Activated naive CD4-positive, alpha-beta T cell treated with anti-CD3 and anti-CD28 coated beads for 36 hours (primary cell): ENCODE data around the gene PICALM. TPM values are rescaled to one million over a fixed set of nuclear protein-coding genes. Genes with fewer than 3 reads are reported as not detected.
"Not testable (repeated sequence)": the region's sequence is repeated elsewhere in the genome, so short reads cannot be mapped to it uniquely, and the experiment has no call there.

Experiments
- CTCF ChIA-PET: fragments of 350-600 bp; sonication (Branson Sonifier 250); formaldehyde crosslinking; loops from one replicate; lab custom pipeline; 2021; ENCODE audit warnings: antibody characterized with exemption; lab: Charles Lee
- DNase-seq: peaks from one replicate; pipeline ENCODE4 v3.0.0-alpha.2; 2020
- H3K27ac Mint-ChIP-seq: one replicate; pipeline ENCODE4 v1.8.0; 2021; ENCODE audit warnings: mild to moderate bottlenecking, mixed read lengths
- H3K27me3 Mint-ChIP-seq: one replicate; pipeline ENCODE4 v1.8.0; 2021; ENCODE audit warnings: low read depth, mixed read lengths
- H3K36me3 Mint-ChIP-seq: one replicate; pipeline ENCODE4 v1.8.0; 2021; ENCODE audit warnings: low read depth, mixed read lengths
- H3K4me1 Mint-ChIP-seq: one replicate; pipeline ENCODE4 v1.8.0; 2021; ENCODE audit warnings: low read depth, mixed read lengths
- H3K4me3 Mint-ChIP-seq: one replicate; pipeline ENCODE4 v1.8.0; 2021; ENCODE audit warnings: mild to moderate bottlenecking, moderate library complexity, mixed read lengths
- H3K9me3 Mint-ChIP-seq: one replicate; pipeline ENCODE4 v1.8.0; 2021; ENCODE audit warnings: mixed read lengths
- intact Hi-C: fragments of 100-400 bp; cut with micrococcal nuclease; formaldehyde crosslinking; loops from one replicate; pipeline ENCODE4 v1.15.1; 2023
- total RNA-seq, 2 experiments: library from RNA; stranded (reverse); gene quantifications; one replicate each; pipeline ENCODE4 v1.2.3, GENCODE V29; 2021

Gene PICALM
- total RNA-seq, 2 experiments from 2014 or later = 38.6 to 42.3 TPM

GRCh38 chr11:86105601-86106000, 36.7 kb upstream of the PICALM start:
- H3K4me1 Mint-ChIP-seq, H3K27me3 Mint-ChIP-seq, H3K4me3 Mint-ChIP-seq, H3K27ac Mint-ChIP-seq, H3K9me3 Mint-ChIP-seq, intact Hi-C loops, DNase-seq, CTCF ChIA-PET, H3K36me3 Mint-ChIP-seq: not testable (repeated sequence)

- Mint-ChIP-seq H3K4me1 (peaks cover 3% of the 10 kb centered on the region), H3K9me3 (no peaks in the 10 kb centered on the region), H3K36me3 (peaks cover 2% of the 10 kb centered on the region), H3K27ac (no peak overlapping the region), H3K27me3 (peaks cover 4% of the 10 kb centered on the region), H3K4me3 (no peak overlapping the region)
- no peak for DNase-seq
- intact Hi-C loops = no loop called here
- CTCF ChIA-PET = interaction anchor here (1.3 kb wide), 1 partner anchor 13 kb away, joined by 4 read pairs; no protein-coding TSS in a partner anchor
These were observed 34.9 kb upstream of the PICALM start for GRCh38 chr11:86103808-86104207.

- Mint-ChIP-seq H3K27ac (no peak overlapping the region), H3K9me3 (no peaks in the 10 kb centered on the region), H3K4me1 (no peaks in the 10 kb centered on the region), H3K4me3 (no peak overlapping the region), H3K36me3 (peaks cover 2% of the 10 kb centered on the region), H3K27me3 (peaks cover 4% of the 10 kb centered on the region)
- intact Hi-C loops = no loop called here
- DNase-seq = no peak
- CTCF ChIA-PET = interaction anchor here (0.6 to 1.5 kb wide), 3 partner anchors 15 to 92 kb away, joined by 3 to 8 read pairs (median 3); no protein-coding TSS in a partner anchor
These were observed 33.1 kb upstream of the PICALM start for GRCh38 chr11:86101941-86102407.

GRCh38 chr11:86101493-86101892, 32.6 kb upstream of the PICALM start:
- Mint-ChIP-seq H3K36me3 (peaks cover 2% of the 10 kb centered on the region), H3K4me3 (no peak overlapping the region), H3K9me3 (no peaks in the 10 kb centered on the region), H3K27me3 (peaks cover 4% of the 10 kb centered on the region), H3K4me1 (no peaks in the 10 kb centered on the region), H3K27ac (no peak overlapping the region)
- CTCF ChIA-PET = interaction anchor here (0.6 to 1.5 kb wide), 5 partner anchors 15 to 92 kb away, joined by 3 to 8 read pairs (median 3); no protein-coding TSS in a partner anchor
- no peak for DNase-seq
- intact Hi-C loops = no loop called here

GRCh38 chr11:86099874-86100273, 31.0 kb upstream of the PICALM start:
- Mint-ChIP-seq H3K4me3 (no peak overlapping the region), H3K36me3 (peaks cover 2% of the 10 kb centered on the region), H3K27me3 (peaks cover 4% of the 10 kb centered on the region), H3K27ac (no peak overlapping the region), H3K4me1 (no peaks in the 10 kb centered on the region), H3K9me3 (no peaks in the 10 kb centered on the region)
- intact Hi-C loops = no loop called here
- DNase-seq = no peak
- CTCF ChIA-PET = no interaction called here

- Mint-ChIP-seq H3K27me3 (peaks cover 4% of the 10 kb centered on the region), H3K4me1 (no peaks in the 10 kb centered on the region), H3K27ac (no peak overlapping the region), H3K36me3 (no peaks in the 10 kb centered on the region), H3K4me3 (no peak overlapping the region), H3K9me3 (no peaks in the 10 kb centered on the region)
- CTCF ChIA-PET = no interaction called here
- intact Hi-C loops = no loop called here
- DNase-seq = no peak
These were observed 29.1 kb upstream of the PICALM start for GRCh38 chr11:86097980-86098379.

GRCh38 chr11:86091566-86091965, 22.7 kb upstream of the PICALM start:
- no peak for DNase-seq
- CTCF ChIA-PET = no interaction called here
- H3K4me1 Mint-ChIP-seq = no peaks in the 10 kb centered on the region
- H3K9me3 Mint-ChIP-seq = no peaks in the 10 kb centered on the region
- H3K27ac Mint-ChIP-seq = no peak overlapping the region
- intact Hi-C loops = no loop called here
- H3K36me3 Mint-ChIP-seq = no peaks in the 10 kb centered on the region
- peaks cover 11% of the 10 kb centered on the region for H3K27me3 Mint-ChIP-seq
- H3K4me3 Mint-ChIP-seq = no peak overlapping the region

- Mint-ChIP-seq H3K36me3 (no peaks in the 10 kb centered on the region), H3K4me3 (no peak overlapping the region), H3K27me3 (peaks cover 13% of the 10 kb centered on the region), H3K4me1 (no peaks in the 10 kb centered on the region), H3K27ac (no peak overlapping the region), H3K9me3 (no peaks in the 10 kb centered on the region)
- no peak for DNase-seq
- intact Hi-C loops = no loop called here
- CTCF ChIA-PET = no interaction called here
These were observed 22.2 kb upstream of the PICALM start for GRCh38 chr11:86091086-86091485.

GRCh38 chr11:86089659-86090058, 20.8 kb upstream of the PICALM start:
- no peaks in the 10 kb centered on the region for H3K9me3 Mint-ChIP-seq
- no peaks in the 10 kb centered on the region for H3K4me1 Mint-ChIP-seq
- no peak overlapping the region for H3K27ac Mint-ChIP-seq
- intact Hi-C loops = no loop called here
- no peak for DNase-seq
- no peak overlapping the region for H3K4me3 Mint-ChIP-seq
- CTCF ChIA-PET = no interaction called here
- H3K36me3 Mint-ChIP-seq = no peaks in the 10 kb centered on the region
- H3K27me3 Mint-ChIP-seq = peaks cover 13% of the 10 kb centered on the region

GRCh38 chr11:86087688-86088087, 18.8 kb upstream of the PICALM start:
- intact Hi-C loops, H3K4me1 Mint-ChIP-seq, DNase-seq, CTCF ChIA-PET, H3K9me3 Mint-ChIP-seq, H3K4me3 Mint-ChIP-seq, H3K36me3 Mint-ChIP-seq, H3K27ac Mint-ChIP-seq: not testable (repeated sequence)
- H3K27me3 Mint-ChIP-seq = peaks cover 13% of the 10 kb centered on the region

GRCh38 chr11:86087256-86087655, 18.4 kb upstream of the PICALM start:
- H3K27ac Mint-ChIP-seq = no peak overlapping the region
- DNase-seq = no peak
- CTCF ChIA-PET = no interaction called here
- intact Hi-C loops = no loop called here
- H3K9me3 Mint-ChIP-seq = no peaks in the 10 kb centered on the region
- H3K4me1 Mint-ChIP-seq = no peaks in the 10 kb centered on the region
- no peaks in the 10 kb centered on the region for H3K36me3 Mint-ChIP-seq
- peaks cover 13% of the 10 kb centered on the region for H3K27me3 Mint-ChIP-seq
- H3K4me3 Mint-ChIP-seq = no peak overlapping the region

GRCh38 chr11:86081455-86081854, 12.6 kb upstream of the PICALM start:
- DNase-seq = no peak
- Mint-ChIP-seq H3K9me3 (no peaks in the 10 kb centered on the region), H3K27ac (no peak overlapping the region), H3K27me3 (peaks cover under 1% of the 10 kb centered on the region), H3K36me3 (no peaks in the 10 kb centered on the region), H3K4me3 (no peak overlapping the region), H3K4me1 (no peaks in the 10 kb centered on the region)
- CTCF ChIA-PET = interaction anchor here (0.7 kb wide), 1 partner anchor 140 kb away, joined by 3 read pairs; no protein-coding TSS in a partner anchor
- intact Hi-C loops = no loop called here

- H3K27me3 Mint-ChIP-seq = no peaks in the 10 kb centered on the region
These were observed 10.5 kb upstream of the PICALM start for GRCh38 chr11:86079421-86079820.

More at GRCh38 chr11:86079421-86079820, 10.5 kb upstream of the PICALM start:
- no peak overlapping the region for H3K4me3 Mint-ChIP-seq
- no peaks in the 10 kb centered on the region for H3K36me3 Mint-ChIP-seq
- no peaks in the 10 kb centered on the region for H3K4me1 Mint-ChIP-seq
- no peaks in the 10 kb centered on the region for H3K9me3 Mint-ChIP-seq
- CTCF ChIA-PET = no interaction called here
- H3K27ac Mint-ChIP-seq = no peak overlapping the region
- intact Hi-C loops = no loop called here
- no peak for DNase-seq
